GM19193 (cell line): ENCODE measurements around the gene APOL4.

Experiments used
- POLR2A ChIP-seq: IDR thresholded peaks from 4 replicates; pipeline ENCODE4 v1.6.1; 2011; ENCODE audit not compliant: insufficient read depth, insufficient read length; ENCODE audit errors: extremely low read depth

The APOL4 gene

DNA sequence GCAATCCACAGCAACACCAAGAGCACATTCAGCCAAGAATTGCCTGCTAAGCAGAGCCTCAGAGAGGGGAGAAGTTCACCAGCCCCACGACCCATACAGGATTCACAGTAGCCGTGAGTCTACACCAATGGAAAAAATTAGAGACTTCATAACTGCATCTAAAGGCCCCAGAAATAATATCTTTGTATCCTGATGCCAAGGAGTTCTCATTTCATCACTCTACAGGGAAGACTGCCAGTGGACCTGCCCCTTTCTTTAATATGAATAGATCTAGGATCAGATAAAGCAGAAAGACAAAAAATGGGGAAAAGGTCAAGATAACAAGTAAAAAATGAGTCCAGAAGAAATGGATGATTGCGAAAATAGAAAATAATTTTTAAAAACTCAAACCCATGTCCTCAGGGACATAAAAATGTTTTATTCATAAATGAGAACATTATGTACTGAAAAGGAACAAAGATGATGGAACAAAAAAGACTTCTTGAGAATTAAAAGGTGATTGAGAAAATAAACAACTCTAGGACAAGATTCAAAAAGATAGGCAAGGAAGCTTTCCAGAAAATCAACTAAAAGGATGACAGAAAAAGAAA, 50.5 kb downstream of the APOL4 start:
- no peak for TF ChIP-seq POLR2A

DNA sequence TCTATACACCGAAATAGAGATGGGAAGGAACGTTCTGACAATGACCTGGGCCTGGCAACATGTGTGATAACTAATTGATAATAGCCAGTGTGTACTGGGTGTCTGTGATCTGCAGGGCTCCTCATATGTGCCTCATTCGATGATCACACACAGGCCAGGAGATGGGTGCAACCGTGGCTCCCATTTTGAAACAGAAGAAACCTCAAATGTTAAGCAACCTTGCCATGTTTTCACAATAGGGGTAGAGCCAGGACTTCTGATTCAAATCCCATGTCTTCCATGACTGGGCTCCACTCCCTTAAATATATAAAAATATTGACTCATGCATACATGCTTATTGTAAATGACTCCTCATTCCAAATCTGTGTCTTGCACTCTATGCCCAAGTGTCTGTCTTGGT, 52.2 kb downstream of the APOL4 start:
- TF ChIP-seq POLR2A: no peak

DNA sequence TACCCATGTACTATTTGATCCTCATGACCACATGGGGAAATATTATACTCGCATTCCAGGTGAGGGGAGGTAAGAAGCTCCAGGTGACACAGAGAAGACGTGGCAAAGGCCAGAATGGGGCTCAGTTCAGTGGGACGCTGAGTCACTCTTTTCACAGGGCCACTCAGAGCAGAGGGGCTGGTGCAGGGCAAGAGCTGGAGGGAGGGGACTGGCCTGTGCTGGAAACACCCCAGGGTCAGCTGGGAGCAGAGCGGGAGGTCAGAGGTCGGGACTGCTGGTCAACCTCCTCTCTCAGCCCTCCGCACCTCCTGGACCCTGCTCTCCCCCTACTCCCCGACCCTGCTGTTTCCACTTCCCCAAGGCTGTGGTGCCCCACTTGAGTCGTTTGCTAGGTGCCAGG, 53.2 kb downstream of the APOL4 start:
- no peak for TF ChIP-seq POLR2A

DNA sequence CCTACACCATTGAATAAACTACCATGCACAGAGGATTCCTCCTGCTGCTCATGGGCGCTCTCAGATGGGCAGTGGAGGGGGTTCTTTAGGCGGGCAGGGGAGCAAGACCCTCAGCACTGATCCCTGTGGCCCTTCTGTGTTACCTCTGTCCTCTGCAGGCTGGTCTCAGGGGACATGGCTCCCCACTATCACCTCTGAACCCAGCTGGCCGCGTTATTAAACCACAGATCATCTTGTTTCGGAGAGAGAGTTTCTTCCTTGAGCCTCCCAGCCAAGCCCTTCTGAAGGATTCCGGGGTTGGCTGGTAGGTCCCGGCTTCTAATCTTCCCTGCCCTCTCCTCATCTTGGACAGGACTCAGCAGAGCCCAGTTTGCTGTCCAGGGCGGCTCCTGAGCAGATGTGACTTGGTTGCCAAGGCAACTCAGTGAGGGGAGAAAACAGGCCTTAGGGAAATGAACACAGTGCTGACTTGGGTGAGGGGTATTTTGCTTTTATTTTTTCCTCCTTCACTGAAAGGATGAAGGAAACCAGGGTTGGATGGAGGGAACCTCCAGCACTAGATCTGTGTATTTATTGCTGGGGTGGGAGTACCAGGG, 54.3 kb downstream of the APOL4 start:
- TF ChIP-seq POLR2A: no peak

DNA sequence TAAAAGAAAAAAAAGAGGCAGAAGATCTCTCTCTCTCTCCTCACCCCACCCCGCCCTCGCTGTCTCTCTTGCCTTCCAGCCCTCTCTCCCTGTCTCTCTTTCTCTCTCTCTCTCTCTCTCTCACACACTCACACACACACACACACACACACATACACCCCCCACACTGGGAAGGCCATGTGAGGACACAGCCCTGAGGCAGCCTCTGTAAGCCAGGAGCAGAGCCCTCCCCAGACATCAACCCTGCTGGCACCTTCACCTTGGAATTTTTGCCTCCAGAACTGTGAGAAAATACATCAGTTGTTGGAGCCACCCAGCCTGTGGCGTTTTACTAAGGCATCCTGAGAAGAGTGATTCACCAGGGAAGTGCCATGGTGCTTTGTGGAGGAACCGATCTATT, 55.7 kb downstream of the APOL4 start:
- no peak for TF ChIP-seq POLR2A

DNA sequence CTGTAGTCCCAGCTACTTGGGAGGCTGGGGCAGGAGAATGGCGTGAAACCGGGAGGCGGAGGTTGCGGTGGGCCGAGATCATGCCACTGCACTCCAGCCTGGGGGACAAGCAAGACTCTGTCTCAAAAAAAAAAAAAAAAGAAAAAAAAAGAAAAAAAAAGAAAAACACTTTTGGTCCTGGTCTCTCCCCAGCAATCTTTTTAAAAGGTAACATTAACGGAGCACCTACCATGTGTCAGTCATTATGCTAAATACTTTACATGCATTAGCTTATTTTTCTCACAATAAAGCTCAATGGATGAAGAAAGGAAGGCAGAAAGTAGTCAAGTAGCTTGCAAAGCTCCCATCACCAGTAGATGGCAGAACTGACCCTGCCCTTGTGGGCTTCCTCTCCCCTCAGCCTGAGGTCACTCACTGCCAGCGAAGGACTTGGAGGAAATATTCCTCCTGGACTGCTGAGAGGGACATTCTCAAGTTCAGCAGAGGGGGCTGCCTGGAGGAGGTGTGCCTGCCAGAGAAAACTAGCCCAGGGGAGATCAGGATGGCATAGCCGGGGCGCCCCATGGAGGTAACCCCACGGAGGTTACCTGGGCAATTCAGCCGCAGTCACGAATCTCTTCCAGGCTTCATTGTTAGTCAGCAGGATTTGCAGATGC, 56.6 kb downstream of the APOL4 start:
- no peak for TF ChIP-seq POLR2A

DNA sequence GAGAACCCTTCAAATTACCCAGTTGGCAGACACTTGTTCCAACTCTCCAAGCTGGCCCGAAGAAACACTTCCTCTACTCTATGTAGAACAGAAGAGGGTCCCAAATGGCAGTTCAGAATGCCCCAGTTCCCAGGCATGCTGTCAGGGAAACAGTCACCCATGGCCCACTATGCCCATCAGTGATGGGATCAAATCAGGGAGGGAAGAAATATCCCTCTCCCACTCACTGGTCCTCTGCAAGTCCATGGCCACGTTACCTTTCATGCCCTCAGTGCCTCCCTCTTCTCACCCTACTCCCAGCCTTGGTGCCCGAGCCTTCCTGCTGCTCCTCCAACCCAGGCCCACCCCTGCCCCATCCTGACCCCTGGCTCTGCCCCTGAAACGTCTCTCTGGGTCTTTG, 57.7 kb downstream of the APOL4 start:
- TF ChIP-seq POLR2A: no peak

DNA sequence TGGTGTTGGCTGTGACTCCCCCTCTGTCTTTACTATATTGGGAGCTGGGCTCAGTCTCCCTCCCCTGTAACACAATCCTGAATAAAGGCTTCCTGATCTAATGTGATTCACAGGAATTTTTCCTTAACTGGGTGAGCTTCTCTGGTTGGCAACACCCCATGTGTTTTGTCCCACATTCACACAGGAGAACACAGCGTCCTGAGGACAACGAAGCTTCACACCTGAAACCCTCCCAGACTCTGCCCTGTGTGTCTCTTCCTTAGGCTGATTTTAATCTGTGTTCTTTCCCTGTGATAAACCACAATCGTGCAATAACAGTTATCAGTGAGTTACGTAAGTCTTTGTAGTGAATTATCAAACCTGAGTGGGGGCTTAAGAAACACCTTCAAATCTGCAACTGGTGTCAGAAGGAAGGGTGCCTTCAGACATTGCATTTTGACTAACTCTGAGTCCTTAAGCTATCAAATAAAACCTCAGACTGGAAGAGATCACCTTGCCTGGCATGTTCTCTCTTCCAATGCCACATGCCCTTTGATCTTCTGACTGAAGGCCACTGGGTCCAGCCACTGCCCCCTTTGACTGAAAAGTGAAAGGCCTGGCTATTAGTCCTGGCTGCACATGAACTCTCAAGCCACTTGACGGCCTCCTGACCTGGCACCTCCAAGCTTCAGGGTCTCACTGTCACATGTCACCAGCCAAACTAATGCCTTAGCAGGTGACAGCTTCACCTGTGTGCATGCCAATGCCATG, 58.4 kb downstream of the APOL4 start:
- no peak for TF ChIP-seq POLR2A

DNA sequence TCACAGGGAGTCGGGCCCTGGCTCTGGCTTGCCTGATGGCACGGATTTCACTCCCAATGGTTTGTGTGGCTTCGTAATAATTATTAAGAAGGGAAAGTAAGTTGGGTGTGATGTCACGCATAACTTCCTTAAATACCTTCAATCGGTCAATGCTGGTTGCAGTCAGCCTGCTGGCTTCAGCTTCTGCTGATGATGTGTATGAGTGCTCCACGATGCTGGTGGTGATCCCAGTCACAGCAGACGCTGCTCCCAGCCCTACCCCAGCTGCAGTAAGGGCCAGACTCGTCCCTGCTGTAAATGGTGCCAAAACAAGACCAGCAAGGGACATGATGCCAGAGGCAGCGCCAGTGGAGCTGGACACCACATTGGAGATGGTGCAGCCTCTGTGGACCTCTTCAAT, 60.1 kb downstream of the APOL4 start:
- TF ChIP-seq POLR2A: no peak
